ENCODE data around the gene SH2B3.

Gene SH2B3

DNA sequence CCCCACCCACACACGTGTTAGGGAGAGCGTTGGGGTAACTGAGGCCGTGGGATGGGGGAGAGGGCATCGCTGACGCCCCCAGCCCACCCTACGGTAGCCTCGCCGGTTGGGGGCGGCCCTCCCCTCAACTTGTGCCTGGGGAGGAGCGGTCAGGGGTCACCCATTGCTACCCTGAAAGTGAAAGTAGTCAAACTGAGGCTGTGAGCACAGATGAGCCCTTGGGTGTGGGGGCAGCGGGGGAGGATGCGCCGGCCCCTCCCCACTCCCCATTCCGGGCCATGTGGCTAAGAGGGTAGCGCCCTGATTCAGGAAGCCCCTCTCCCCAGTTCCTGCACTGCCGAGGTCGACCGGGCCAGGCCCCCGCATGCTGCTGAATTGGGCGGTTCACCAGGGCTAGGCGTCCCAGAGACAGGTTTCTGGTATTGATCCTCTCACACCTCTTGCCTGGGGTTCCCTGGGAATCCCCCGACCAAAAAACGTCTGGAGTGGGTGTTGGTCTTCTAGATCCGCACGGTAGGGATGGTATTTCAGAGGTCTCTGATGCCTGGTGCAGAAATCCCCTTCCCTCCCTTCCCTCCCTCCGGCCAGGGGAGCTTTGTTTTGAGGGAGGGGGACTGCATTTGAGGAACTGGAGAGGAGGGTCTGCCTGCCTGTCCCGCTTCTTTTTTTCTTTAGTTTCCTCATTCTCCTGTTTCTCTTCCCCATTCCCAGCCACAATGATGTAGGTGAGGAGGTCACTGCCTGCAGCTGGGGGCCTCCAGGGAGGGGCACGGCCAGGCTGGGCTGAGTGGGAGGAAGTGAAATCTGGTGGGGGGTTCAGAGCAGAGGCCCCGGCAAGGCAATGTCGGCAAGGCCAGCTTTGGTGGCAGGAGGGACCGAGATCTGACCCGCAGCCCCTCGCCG lies 1.0 kb downstream of the SH2B3 start:
- peak overlapping the region; percentile 55 for H3K27ac ChIP-seq
- peak overlapping the region; percentile 71 for H3K9ac ChIP-seq
- TF ChIP-seq, protein P1, sequence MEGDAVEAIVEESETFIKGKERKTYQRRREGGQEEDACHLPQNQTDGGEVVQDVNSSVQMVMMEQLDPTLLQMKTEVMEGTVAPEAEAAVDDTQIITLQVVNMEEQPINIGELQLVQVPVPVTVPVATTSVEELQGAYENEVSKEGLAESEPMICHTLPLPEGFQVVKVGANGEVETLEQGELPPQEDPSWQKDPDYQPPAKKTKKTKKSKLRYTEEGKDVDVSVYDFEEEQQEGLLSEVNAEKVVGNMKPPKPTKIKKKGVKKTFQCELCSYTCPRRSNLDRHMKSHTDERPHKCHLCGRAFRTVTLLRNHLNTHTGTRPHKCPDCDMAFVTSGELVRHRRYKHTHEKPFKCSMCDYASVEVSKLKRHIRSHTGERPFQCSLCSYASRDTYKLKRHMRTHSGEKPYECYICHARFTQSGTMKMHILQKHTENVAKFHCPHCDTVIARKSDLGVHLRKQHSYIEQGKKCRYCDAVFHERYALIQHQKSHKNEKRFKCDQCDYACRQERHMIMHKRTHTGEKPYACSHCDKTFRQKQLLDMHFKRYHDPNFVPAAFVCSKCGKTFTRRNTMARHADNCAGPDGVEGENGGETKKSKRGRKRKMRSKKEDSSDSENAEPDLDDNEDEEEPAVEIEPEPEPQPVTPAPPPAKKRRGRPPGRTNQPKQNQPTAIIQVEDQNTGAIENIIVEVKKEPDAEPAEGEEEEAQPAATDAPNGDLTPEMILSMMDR (conservative IDR thresholded peaks at IDR 0.05; ENCODE audit: low read depth, low read length): no peak
- no peak overlapping the region for H3K4me3 ChIP-seq (IDR thresholded peaks at IDR 0.05; ENCODE audit: insufficient read depth, low read depth, low read length)
- peaks cover 43% of the 10 kb centered on the region for H3K79me2 ChIP-seq (ENCODE audit: insufficient read depth, low read depth)
- peak overlapping the region; percentile 73 for H3K4me2 ChIP-seq
- H2AFZ ChIP-seq (ENCODE audit: low read depth): no peak overlapping the region
- H3K36me3 ChIP-seq (ENCODE audit: insufficient read depth): no peaks in the 10 kb centered on the region
- H3K27me3 ChIP-seq (ENCODE audit: insufficient read depth, low read depth): no peaks in the 10 kb centered on the region
- H4K20me1 ChIP-seq (ENCODE audit: insufficient read depth): no peaks in the 10 kb centered on the region
- peaks cover 71% of the 10 kb centered on the region for H3K4me1 ChIP-seq (ENCODE audit: low read depth, poor library complexity, severe bottlenecking)

DNA sequence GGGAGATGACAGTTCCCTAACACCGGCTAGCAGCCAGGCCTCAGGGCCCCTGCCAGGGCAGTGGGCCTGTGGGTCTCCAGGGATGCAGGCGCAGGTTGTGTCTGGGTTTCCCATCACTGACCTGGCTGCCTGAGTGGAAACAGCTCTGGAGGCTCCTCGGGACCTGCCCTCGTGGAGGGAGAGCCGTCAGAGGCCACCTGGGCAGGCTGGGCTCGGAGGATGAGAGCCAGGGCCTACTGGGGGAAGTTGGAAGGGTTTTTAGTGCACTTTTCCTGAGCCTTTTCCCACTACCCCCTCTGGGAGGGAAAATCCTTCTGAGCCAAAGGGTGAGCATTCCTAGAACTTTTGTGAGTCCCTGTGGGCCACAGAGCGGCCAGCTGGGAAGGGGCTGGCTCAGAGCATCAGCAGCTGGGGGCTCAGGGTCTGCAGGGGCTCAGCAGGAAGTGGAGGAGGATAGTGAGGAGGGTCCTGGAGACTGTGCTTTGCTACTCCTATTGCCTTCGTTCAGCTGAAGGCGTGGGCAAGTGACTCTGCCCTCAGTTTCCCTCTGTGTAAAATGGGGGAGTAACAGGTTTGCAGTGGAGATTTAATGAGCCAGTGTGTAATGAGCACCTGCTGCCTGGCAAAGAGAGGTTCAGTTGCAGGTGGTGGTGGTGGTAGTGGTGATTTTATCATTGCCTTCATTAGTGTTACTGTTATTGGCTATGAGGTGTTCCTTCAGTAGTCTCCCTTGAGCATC lies 1.8 kb downstream of the SH2B3 start:
- peaks cover 43% of the 10 kb centered on the region for H3K79me2 ChIP-seq (ENCODE audit: insufficient read depth, low read depth)
- peak overlapping the region; percentile 71; the same call in 1 of the 2 replicates for H3K9ac ChIP-seq
- H2AFZ ChIP-seq (ENCODE audit: low read depth): no peak overlapping the region
- no peak overlapping the region for H3K27ac ChIP-seq
- no peaks in the 10 kb centered on the region for H4K20me1 ChIP-seq (ENCODE audit: insufficient read depth)
- H3K4me2 ChIP-seq: peak overlapping the region; percentile 73
- no peaks in the 10 kb centered on the region for H3K36me3 ChIP-seq (ENCODE audit: insufficient read depth)
- H3K4me3 ChIP-seq (IDR thresholded peaks at IDR 0.05; ENCODE audit: insufficient read depth, low read depth, low read length): no peak overlapping the region
- TF ChIP-seq, protein P1 (conservative IDR thresholded peaks at IDR 0.05; ENCODE audit: low read depth, low read length): no peak
- H3K4me1 ChIP-seq (ENCODE audit: low read depth, poor library complexity, severe bottlenecking): peaks cover 64% of the 10 kb centered on the region
- no peaks in the 10 kb centered on the region for H3K27me3 ChIP-seq (ENCODE audit: insufficient read depth, low read depth)

DNA sequence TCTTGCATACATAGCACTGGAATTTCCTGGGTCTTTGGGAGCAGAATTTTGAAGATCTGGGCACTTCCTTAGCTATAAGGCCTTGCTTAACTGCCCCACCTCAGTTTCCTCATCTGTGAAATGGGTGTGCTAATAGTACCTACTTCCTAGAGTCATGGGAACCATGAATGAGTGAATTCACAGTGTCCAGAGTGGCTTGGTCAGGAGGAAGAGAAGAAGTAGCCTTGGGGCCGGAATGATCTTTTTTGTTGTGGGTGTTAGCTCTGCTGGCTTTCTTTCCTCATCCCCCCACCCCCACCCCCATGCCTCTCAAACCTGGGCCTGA lies 2.4 kb downstream of the SH2B3 start:
- H3K4me2 ChIP-seq: peak overlapping the region; percentile 73; the same call in 1 of the 2 replicates
- no peaks in the 10 kb centered on the region for H4K20me1 ChIP-seq (ENCODE audit: insufficient read depth)
- H3K79me2 ChIP-seq (ENCODE audit: insufficient read depth, low read depth): peaks cover 47% of the 10 kb centered on the region
- no peak overlapping the region for H3K4me3 ChIP-seq (IDR thresholded peaks at IDR 0.05; ENCODE audit: insufficient read depth, low read depth, low read length)
- no peaks in the 10 kb centered on the region for H3K27me3 ChIP-seq (ENCODE audit: insufficient read depth, low read depth)
- peaks cover 63% of the 10 kb centered on the region for H3K4me1 ChIP-seq (ENCODE audit: low read depth, poor library complexity, severe bottlenecking)
- H3K9ac ChIP-seq: no peak overlapping the region
- no peak overlapping the region for H3K27ac ChIP-seq
- H3K36me3 ChIP-seq (ENCODE audit: insufficient read depth): no peaks in the 10 kb centered on the region
- TF ChIP-seq, protein P1 (conservative IDR thresholded peaks at IDR 0.05; ENCODE audit: low read depth, low read length): no peak
- H2AFZ ChIP-seq (ENCODE audit: low read depth): no peak overlapping the region

DNA sequence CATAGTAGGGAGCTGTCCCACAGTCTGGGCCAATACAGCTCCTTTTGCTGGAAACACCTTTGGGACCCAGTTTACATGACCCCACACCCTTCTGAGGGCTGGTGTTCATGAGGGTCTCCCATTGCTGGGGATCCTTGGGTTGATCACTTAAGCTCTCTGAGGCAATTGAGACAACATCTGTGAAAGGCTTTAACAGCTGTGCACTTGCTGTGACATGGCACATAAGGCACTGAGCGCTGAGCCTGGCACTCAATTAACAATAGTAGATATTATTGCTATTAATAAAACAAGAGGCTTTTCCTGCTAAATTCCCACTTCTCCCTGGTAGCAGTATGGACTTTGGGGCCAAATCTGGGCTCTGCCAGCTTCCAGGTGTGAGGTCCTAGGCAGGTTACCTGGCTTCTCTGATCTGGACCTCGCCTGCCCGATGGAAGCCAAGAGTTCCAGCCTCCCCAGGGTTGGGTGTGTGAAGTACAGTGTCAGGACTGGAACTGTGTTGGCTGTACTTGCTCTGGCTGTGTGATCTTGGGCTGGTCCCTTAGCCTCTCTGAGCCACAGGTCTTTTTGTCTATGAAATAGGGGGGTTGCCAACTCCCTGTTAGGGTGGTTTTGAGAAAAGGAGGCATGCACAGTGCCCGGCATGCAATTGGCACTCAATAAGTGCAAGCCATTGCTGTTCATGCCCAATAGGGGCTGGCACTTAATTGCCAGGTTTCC lies 3.1 kb downstream of the SH2B3 start:
- Histone ChIP-seq H3K27ac (no peak overlapping the region), H3K27me3 (ENCODE audit: insufficient read depth, low read depth) (no peaks in the 10 kb centered on the region), H3K4me1 (ENCODE audit: low read depth, poor library complexity, severe bottlenecking) (peaks cover 56% of the 10 kb centered on the region), H3K36me3 (ENCODE audit: insufficient read depth) (no peaks in the 10 kb centered on the region), H3K4me3 (IDR thresholded peaks at IDR 0.05; ENCODE audit: insufficient read depth, low read depth, low read length) (no peak overlapping the region), H4K20me1 (ENCODE audit: insufficient read depth) (no peaks in the 10 kb centered on the region), H3K9ac (no peak overlapping the region), H2AFZ (ENCODE audit: low read depth) (no peak overlapping the region), H3K79me2 (ENCODE audit: insufficient read depth, low read depth) (peaks cover 53% of the 10 kb centered on the region), H3K4me2 (no peak overlapping the region)
- TF ChIP-seq, protein P1 (conservative IDR thresholded peaks at IDR 0.05; ENCODE audit: low read depth, low read length): no peak

All from KMS-11 (cell line).